Endodermal cell (in vitro differentiated cells): ENCODE results near the gene MTIF2. TPM values are rescaled to one million over a fixed set of nuclear protein-coding genes. Genes with fewer than 3 reads are reported as not detected.
A peak's percentile ranks its signal among the peaks of the same experiment; 100 is the strongest.
"Not testable (repeated sequence)": the region's sequence is repeated elsewhere in the genome, so short reads cannot be mapped to it uniquely, and the experiment has no call there.

Experiments used
- DNase-seq: peaks from one replicate; pipeline ENCODE4 v3.0.0-alpha.2; 2017
- H3K27ac ChIP-seq: 2 replicates; pipeline ENCODE4 v1.5.1; 2013; ENCODE audit warnings: mild to moderate bottlenecking, low read depth, low read length, moderate library complexity
- H3K27me3 ChIP-seq: 2 replicates; pipeline ENCODE4 v1.6.1; 2013; ENCODE audit warnings: mild to moderate bottlenecking, low read length, moderate library complexity; ENCODE audit not compliant: insufficient read depth, control insufficient read depth, poor library complexity, severe bottlenecking
- H3K36me3 ChIP-seq: 2 replicates; pipeline ENCODE4 v1.7.0; 2013; ENCODE audit warnings: mild to moderate bottlenecking, low read length, moderate library complexity; ENCODE audit not compliant: control insufficient read depth, insufficient read depth
- H3K4me1 ChIP-seq: one replicate; pipeline ENCODE4 v1.7.0; 2013; ENCODE audit warnings: low read length; ENCODE audit not compliant: control insufficient read depth, insufficient read depth
- H3K4me3 ChIP-seq: 2 replicates; pipeline ENCODE4 v1.5.1; 2013; ENCODE audit warnings: mild to moderate bottlenecking, low read length, moderate library complexity
- H3K9ac ChIP-seq: 2 replicates; pipeline ENCODE4 v1.6.1; 2013; ENCODE audit warnings: mild to moderate bottlenecking, low read length, moderate library complexity; ENCODE audit not compliant: poor library complexity, severe bottlenecking; ENCODE audit errors: extremely low read depth
- H3K9me3 ChIP-seq: 2 replicates; pipeline ENCODE4 v1.6.1; 2013; ENCODE audit warnings: mild to moderate bottlenecking, low read length, moderate library complexity; ENCODE audit not compliant: control insufficient read depth
- H3K27ac Mint-ChIP-seq: 2 replicates; pipeline ENCODE4 v1.8.0; 2020; ENCODE audit warnings: mixed read lengths
- H3K27me3 Mint-ChIP-seq: 2 replicates; pipeline ENCODE4 v1.8.0; 2021; ENCODE audit warnings: mild to moderate bottlenecking, mixed read lengths; ENCODE audit not compliant: insufficient read depth
- H3K36me3 Mint-ChIP-seq: 2 replicates; pipeline ENCODE4 v1.8.0; 2020; ENCODE audit warnings: low read depth, mixed read lengths
- H3K4me1 Mint-ChIP-seq: 2 replicates; pipeline ENCODE4 v1.8.0; 2020; ENCODE audit warnings: mixed read lengths
- H3K4me3 Mint-ChIP-seq: 2 replicates; pipeline ENCODE4 v1.8.0; 2020; ENCODE audit warnings: mild to moderate bottlenecking, moderate library complexity, mixed read lengths
- H3K9me3 Mint-ChIP-seq: 2 replicates; pipeline ENCODE4 v1.8.0; 2020; ENCODE audit warnings: mild to moderate bottlenecking, mixed read lengths
- WGBS, 2 experiments: methylation state at CpG; one replicate each; pipeline versions ENCODE4 v1.1.5 to v1.1.7; 2013; ENCODE audit warnings: missing lambda C conversion rate in 2 of 2, mixed read lengths in 1 of 2; ENCODE audit not compliant: insufficient coverage in 1 of 2, insufficient read length in 1 of 2; 5-methylcytosine and 5-hydroxymethylcytosine counted together
- total RNA-seq, 2 donors: library from RNA; stranded (reverse); fragmentation: NEBNext Ultra II Directional in 1 of 2; extraction: Animal tissue kit (Norgen Biotek cat#: 25700) in 1 of 2; gene quantifications; 2 replicates in 1 of 2; 3 replicates in 1 of 2; pipeline ENCODE4 v1.2.1, GENCODE V29; 2021
- TF ChIP-seq, protein P1 (sequence below): fragments of 200-600 bp; sonication (generic); conservative IDR thresholded peaks from 2 replicates; pipeline ENCODE4 v1.5.0; 2021; ENCODE audit warnings: antibody characterized with exemption, mild to moderate bottlenecking

The MTIF2 gene
- total RNA-seq, 2 donors from 2014 or later: 30.7 to 35.3 TPM

GRCh38 chr2:55296393-55296792, 27.4 kb upstream of the MTIF2 start:
- no peak overlapping the region for H3K9ac ChIP-seq
- DNase-seq: no peak
- no peak overlapping the region for H3K4me3 ChIP-seq
- peaks cover 27% of the 10 kb centered on the region for H3K36me3 Mint-ChIP-seq
- H3K27me3 ChIP-seq: no peaks in the 10 kb centered on the region
- no peak overlapping the region for H3K4me3 Mint-ChIP-seq
- H3K27me3 Mint-ChIP-seq: no peaks in the 10 kb centered on the region
- H3K27ac Mint-ChIP-seq: no peak overlapping the region
- H3K9me3 Mint-ChIP-seq: no peaks in the 10 kb centered on the region
- H3K9me3 ChIP-seq: no peaks in the 10 kb centered on the region
- TF ChIP-seq, protein P1, sequence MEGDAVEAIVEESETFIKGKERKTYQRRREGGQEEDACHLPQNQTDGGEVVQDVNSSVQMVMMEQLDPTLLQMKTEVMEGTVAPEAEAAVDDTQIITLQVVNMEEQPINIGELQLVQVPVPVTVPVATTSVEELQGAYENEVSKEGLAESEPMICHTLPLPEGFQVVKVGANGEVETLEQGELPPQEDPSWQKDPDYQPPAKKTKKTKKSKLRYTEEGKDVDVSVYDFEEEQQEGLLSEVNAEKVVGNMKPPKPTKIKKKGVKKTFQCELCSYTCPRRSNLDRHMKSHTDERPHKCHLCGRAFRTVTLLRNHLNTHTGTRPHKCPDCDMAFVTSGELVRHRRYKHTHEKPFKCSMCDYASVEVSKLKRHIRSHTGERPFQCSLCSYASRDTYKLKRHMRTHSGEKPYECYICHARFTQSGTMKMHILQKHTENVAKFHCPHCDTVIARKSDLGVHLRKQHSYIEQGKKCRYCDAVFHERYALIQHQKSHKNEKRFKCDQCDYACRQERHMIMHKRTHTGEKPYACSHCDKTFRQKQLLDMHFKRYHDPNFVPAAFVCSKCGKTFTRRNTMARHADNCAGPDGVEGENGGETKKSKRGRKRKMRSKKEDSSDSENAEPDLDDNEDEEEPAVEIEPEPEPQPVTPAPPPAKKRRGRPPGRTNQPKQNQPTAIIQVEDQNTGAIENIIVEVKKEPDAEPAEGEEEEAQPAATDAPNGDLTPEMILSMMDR: no peak
- H3K27ac ChIP-seq: no peak overlapping the region
- H3K36me3 ChIP-seq: peaks cover 52% of the 10 kb centered on the region
- no peaks in the 10 kb centered on the region for H3K4me1 ChIP-seq
- peaks cover 2% of the 10 kb centered on the region for H3K4me1 Mint-ChIP-seq

DNA sequence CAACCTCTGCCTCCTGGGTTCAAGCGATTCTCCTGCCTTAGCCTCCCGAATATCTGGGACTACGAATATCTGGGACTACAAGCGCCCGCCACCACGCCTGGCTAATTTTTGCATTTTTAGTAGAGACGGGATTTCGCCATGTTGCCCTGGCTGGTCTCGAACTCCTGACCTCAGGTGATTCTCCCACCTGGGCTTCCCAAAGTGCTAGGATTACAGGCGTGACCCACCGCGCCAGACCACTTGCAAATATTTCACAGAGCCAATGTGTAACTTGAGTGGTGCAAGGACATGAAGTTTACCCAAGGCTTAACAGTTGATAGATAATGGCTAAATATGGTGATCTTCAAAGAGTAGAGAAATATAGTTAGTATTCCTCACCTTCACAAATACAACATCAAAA, 14.1 kb upstream of the MTIF2 start:
- Mint-ChIP-seq H3K36me3 (peaks cover 8% of the 10 kb centered on the region), H3K4me3 (peak overlapping the region; percentile 75), H3K9me3 (no peaks in the 10 kb centered on the region), H3K27ac (no peak overlapping the region), H3K4me1 (peaks cover 23% of the 10 kb centered on the region), H3K27me3 (no peaks in the 10 kb centered on the region)
- TF ChIP-seq, protein P1: no peak
- no peak for DNase-seq
- no peak overlapping the region for H3K27ac ChIP-seq
- H3K27me3 ChIP-seq: no peaks in the 10 kb centered on the region
- no peak overlapping the region for H3K4me3 ChIP-seq
- peaks cover 6% of the 10 kb centered on the region for H3K36me3 ChIP-seq
- H3K9ac ChIP-seq: no peak overlapping the region
- 95 to 96% methylated on average over 9 to 12 of the region's 12 CpGs for WGBS, 2 experiments
- H3K4me1 ChIP-seq: peaks cover 3% of the 10 kb centered on the region
- no peaks in the 10 kb centered on the region for H3K9me3 ChIP-seq

- Mint-ChIP-seq H3K27ac (peak overlapping the region; percentile 98), H3K36me3 (peaks cover 8% of the 10 kb centered on the region), H3K4me1 (peaks cover 23% of the 10 kb centered on the region), H3K27me3 (no peaks in the 10 kb centered on the region), H3K4me3 (peak overlapping the region; percentile 75), H3K9me3 (no peaks in the 10 kb centered on the region)
- Histone ChIP-seq H3K36me3 (peaks cover 6% of the 10 kb centered on the region), H3K4me1 (peaks cover 3% of the 10 kb centered on the region), H3K4me3 (peak overlapping the region; percentile 73), H3K9ac (peak overlapping the region; percentile 50), H3K27me3 (no peaks in the 10 kb centered on the region), H3K27ac (peak overlapping the region; percentile 38), H3K9me3 (no peaks in the 10 kb centered on the region)
- TF ChIP-seq, protein P1: no peak
- WGBS, 2 experiments: 43 to 61% methylated on average over 25 to 60 of the region's 60 CpGs
- peak; percentile 88 for DNase-seq
These were observed 13.3 kb upstream of the MTIF2 start for GRCh38 chr2:55282110-55282917.

- WGBS, 2 experiments: 92 to 97% methylated on average over 4 to 5 of the region's 5 CpGs
- H3K9me3 Mint-ChIP-seq, H3K27me3 ChIP-seq, H3K36me3 ChIP-seq, H3K27ac ChIP-seq, H3K27me3 Mint-ChIP-seq, H3K4me3 Mint-ChIP-seq, H3K36me3 Mint-ChIP-seq, H3K4me3 ChIP-seq, H3K9ac ChIP-seq, DNase-seq, H3K4me1 ChIP-seq, H3K9me3 ChIP-seq, H3K27ac Mint-ChIP-seq: not testable (repeated sequence)
- H3K4me1 Mint-ChIP-seq: peaks cover 23% of the 10 kb centered on the region
These were observed 12.0 kb upstream of the MTIF2 start for GRCh38 chr2:55280851-55281546.

DNA sequence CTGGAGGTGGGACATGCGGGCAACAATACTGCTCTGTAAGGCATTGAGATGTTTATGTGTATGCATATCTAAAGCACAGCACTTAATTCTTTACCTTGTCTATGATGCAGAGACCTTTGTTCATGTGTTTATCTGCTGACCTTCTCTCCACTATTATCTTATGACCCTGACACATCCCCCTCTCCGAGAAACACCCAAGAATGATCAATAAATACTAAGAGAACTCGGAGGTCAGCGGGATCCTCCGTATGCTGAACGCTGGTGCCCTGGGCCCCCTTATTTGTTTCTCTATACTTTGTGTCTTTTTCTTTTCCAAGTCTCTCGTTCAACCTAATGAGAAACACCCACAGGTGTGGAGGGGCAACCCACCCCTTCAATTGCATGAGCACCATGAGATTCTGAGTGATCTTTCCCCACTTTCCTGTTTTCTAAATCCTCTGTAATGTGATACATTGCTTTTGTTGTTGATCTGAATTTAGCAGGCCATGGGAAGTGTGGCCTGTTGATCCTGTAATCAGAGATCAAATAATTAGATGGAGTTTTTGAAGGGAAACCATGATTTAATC, 10.9 kb upstream of the MTIF2 start:
- peak overlapping the region; percentile 57 for H3K27ac ChIP-seq
- not testable (repeated sequence) for H3K27me3 Mint-ChIP-seq, H3K9me3 Mint-ChIP-seq, H3K27me3 ChIP-seq, H3K9me3 ChIP-seq, H3K36me3 Mint-ChIP-seq, H3K4me1 ChIP-seq, H3K36me3 ChIP-seq
- Mint-ChIP-seq H3K4me1 (peaks cover 20% of the 10 kb centered on the region), H3K27ac (peak overlapping the region; percentile 91), H3K4me3 (peak overlapping the region; percentile 42)
- H3K4me3 ChIP-seq: peak overlapping the region; percentile 53
- 16 to 20% methylated on average over 2 to 6 of the region's 7 CpGs for WGBS, 2 experiments
- H3K9ac ChIP-seq: peak overlapping the region; percentile 44
- peak; percentile 57 for DNase-seq
